Activated T-helper 1 cell treated with Interleukin-2 at 50 U/mL for 16 hours (primary cell): ENCODE data around the gene ZG16B.
A peak's percentile ranks its signal among the peaks of the same experiment; 100 is the strongest.

Source experiments
- DNase-seq: peaks from one replicate; pipeline ENCODE4 v3.0.0-alpha.2; 2020; ENCODE audit warnings: low read depth

ZG16B gene

DNA sequence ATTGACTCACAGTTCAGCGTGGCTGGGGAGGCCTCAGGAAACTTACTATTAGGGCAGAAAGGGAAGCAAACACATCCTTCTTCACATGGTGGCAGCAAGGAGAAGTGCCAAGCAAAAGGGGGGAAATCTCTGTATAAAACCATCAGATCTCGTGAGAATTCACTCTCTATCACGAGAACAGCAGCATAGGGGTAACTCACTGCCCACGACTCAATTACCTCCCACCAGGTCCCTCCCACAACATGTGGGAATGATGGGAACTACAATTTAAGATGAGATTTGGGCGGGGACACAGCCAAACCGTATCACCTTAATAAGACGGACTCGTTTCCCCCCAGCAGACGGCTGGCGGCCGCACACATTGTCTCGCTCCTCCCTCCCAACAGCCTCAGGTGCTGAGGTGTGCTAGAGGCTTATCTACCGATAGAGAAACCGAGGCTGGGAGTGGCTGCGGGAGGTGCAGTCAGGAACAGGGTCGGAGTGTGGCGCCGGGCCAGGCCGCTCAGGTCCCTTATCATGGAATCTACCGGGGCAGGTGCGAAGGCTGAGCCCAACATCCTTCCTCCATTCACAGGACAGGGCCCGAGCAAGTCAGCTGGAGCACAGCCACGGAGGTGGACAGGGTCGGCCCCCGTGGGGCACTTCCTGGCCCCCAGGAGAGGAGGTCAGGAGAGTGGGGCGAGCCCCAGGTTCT lies 4.9 kb upstream of the ZG16B start:
- no peak for DNase-seq

GRCh38 chr16:2825906-2826305 lies 4.2 kb upstream of the ZG16B start:
- DNase-seq = no peak

GRCh38 chr16:2826591-2827373 lies 3.3 kb upstream of the ZG16B start:
- DNase-seq = no peak

- no peak for DNase-seq
Observed at GRCh38 chr16:2827374-2827791, 2.7 kb upstream of the ZG16B start.

DNA sequence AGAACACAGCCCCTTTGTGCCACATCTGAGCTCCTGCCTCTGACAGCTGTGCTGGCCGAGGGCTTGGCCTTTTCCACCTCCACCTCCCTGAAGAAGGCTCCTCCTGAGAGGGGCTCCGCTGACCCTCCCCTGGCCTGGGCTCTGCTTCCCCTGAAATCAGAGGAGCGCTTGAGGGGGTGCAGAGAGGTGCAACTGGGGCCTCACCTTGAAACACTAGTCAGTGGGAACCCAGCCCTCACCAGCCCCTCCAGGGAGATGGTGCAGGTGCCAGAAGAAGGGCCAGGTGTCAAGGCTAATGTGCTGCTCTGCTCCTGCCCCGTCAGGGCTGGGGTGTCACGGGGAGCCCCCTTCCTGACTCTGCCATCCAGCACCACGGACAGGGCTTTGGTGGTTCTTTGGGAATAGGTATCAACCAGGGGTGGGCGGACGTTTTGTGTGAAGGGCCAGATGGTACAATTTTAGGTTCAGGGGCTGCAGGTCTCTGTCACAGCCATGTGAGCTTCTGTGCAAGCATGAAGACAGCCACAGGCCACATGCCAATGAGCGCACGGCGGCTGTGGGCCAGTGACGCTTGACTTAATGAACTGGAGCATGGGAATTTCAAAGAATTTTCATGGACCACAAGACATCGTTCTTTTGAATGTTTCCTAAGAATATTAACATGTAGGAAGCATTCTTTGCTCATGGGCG lies 2.1 kb upstream of the ZG16B start:
- no peak for DNase-seq

- no peak for DNase-seq
Observed at GRCh38 chr16:2828521-2828840, 1.6 kb upstream of the ZG16B start.

DNA sequence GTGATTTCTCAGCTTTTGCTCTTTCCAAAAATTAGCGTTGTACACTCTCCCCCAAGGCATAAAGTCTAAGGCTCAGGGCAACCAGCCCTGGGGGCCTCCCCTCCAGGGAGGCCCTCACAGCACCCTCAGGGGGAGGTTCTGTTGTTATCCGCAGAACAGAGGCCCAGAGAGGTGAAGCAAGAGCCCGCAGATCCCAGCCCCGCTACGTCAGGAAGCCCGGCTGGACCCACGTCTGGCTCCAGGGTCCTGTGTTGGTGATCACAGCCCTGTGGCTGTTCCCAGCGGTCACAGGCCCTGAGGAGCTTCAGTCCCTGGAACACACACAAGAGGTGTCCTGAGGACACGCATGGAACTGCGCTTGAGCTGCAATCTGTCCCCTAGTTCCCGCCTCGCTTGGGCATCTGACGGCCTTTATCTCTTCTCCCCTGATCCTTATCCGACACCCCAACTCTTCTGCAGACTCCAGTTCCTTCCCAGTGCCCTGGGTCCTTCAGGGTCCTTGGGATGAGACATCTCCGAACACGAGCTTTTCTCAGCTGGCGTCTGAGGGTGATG lies 1.1 kb upstream of the ZG16B start:
- DNase-seq = no peak

DNA sequence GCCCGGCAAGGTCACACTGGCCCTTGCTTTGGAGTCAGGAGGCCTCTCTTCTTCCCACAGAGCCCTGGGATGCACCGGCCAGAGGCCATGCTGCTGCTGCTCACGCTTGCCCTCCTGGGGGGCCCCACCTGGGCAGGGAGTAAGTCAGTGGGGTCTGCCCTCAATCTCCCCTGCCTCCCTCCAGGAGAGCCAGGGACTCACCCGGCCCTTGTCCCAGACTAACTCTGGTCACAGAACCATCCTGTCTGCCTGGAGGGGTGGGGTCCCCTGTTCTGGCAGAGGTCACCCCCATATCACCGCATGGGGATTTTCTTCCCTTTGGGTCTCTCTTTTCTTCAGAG lies 222 bp downstream of the ZG16B start:
- DNase-seq = no peak

GRCh38 chr16:2831203-2831602 lies 1.1 kb downstream of the ZG16B start:
- DNase-seq = no peak

DNA sequence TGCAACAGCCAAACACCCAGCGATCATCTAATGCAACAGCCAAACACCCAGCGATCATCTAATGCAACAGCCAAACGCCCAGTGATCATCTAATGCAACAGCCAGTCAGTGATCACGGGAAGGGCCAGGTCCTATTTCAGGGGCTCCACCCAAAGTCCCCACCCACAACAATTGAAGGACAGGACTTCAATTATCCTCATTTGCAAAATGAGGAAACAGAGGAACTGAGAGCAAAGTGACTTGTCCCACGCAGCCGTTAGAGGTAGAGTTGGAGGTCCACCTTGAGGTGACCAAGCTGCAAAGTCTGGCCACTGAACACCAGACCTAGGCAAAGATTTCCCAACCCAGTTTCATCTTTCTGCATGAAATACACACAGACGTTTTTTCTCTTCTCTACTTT lies 3.7 kb downstream of the ZG16B start:
- no peak for DNase-seq

GRCh38 chr16:2834968-2835367 lies 4.9 kb downstream of the ZG16B start:
- no peak for DNase-seq

DNA sequence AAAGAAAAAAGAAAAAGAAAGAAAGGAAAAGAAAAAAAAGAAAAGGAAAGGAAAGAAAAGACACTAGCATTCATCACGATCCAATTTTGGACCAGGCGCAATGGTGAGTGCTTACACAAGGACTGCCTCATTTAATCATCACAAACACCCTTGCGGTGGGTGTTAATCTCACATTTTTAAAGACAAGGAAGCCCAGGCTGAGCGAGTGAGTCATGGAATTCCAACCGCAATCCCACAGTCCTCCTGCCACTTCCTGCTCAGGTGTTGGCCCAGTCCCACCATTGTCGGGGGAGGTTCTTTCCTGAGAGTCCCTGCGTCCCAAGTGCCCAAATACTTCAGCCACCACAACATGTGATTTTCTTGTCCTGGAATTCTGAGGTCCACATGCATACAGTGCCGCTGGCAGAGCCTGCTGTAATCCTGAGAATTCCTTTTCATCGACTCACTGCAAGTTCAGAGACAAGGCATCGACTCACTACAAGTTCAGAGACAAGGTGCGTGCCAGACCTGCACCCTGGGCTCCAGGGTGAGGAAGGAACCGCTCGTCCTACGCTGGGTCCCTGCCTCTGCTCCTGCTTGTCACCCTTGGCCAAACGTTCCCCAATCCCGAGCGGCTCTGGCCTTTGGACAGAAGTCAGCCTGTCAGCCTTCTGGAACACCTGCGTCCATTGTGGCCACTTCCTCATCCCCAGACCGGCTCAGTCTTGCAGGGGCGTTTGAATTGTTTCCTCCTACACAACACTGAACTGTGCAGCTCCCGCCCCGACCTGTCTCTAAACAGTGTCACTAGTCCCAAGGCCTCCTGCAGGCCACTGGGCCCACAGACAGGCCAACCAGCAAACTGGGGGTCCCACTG lies 5.8 kb downstream of the ZG16B start:
- no peak for DNase-seq

GRCh38 chr16:2836646-2837508 lies 6.8 kb downstream of the ZG16B start:
- DNase-seq = no peak

DNA sequence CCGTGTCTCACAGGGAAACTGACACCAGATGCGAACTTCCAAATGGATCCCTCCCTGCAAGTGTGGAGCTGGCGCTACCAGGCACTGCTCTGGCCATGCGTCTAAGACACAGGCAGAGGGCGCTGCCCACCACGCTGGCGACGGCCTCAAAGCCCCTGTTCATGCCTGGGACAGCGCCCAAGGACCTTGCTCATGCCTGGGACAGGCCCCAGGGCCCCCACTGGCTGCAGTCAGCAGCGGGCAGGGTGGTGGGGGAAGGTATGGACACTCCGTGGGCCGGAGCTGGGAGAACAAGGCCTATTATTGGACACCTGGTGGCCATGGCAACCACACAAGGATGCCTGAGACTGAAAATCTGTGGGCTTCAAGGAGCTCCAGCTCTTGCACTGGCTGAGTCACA lies 8.8 kb downstream of the ZG16B start:
- DNase-seq = no peak

GRCh38 chr16:2839650-2840450 lies 9.7 kb downstream of the ZG16B start:
- no peak for DNase-seq

- no peak for DNase-seq
Observed at GRCh38 chr16:2840914-2841313, 10.8 kb downstream of the ZG16B start.

GRCh38 chr16:2841606-2842339 lies 11.7 kb downstream of the ZG16B start:
- no peak for DNase-seq

- peak; percentile 59 for DNase-seq
Observed at GRCh38 chr16:2842340-2843000, 12.4 kb downstream of the ZG16B start.

- DNase-seq = no peak
Observed at GRCh38 chr16:2843526-2843925, 13.4 kb downstream of the ZG16B start.
